Central memory CD4-positive, alpha-beta T cell (primary cell): ENCODE results near the gene BTF3.
"Not testable (repeated sequence)": the region's sequence is repeated elsewhere in the genome, so short reads cannot be mapped to it uniquely, and the experiment has no call there.

ENCODE experiments used
- DNase-seq: peaks from one replicate; pipeline ENCODE4 v3.0.0; 2022

Gene BTF3

GRCh38 chr5:73486119-73486899, 11.9 kb upstream of the BTF3 start:
- no peak for DNase-seq

- DNase-seq: not testable (repeated sequence)
Observed at GRCh38 chr5:73487257-73487656, 11.0 kb upstream of the BTF3 start.

- DNase-seq: no peak
Observed at GRCh38 chr5:73487815-73488214, 10.4 kb upstream of the BTF3 start.

GRCh38 chr5:73488806-73489205, 9.4 kb upstream of the BTF3 start:
- no peak for DNase-seq

- no peak for DNase-seq
Observed at GRCh38 chr5:73490088-73490487, 8.2 kb upstream of the BTF3 start.

GRCh38 chr5:73491155-73491554, 7.1 kb upstream of the BTF3 start:
- DNase-seq: no peak

GRCh38 chr5:73493421-73493820, 4.8 kb upstream of the BTF3 start:
- no peak for DNase-seq

- DNase-seq: no peak
Observed at GRCh38 chr5:73494721-73495120, 3.5 kb upstream of the BTF3 start.

- no peak for DNase-seq
Observed at GRCh38 chr5:73495772-73496335, 2.4 kb upstream of the BTF3 start.

- DNase-seq: no peak
Observed at GRCh38 chr5:73496984-73497457, 1.2 kb upstream of the BTF3 start.

- DNase-seq: no peak
Observed at GRCh38 chr5:73497497-73498056, 665 bp upstream of the BTF3 start.

- no peak for DNase-seq
Observed at GRCh38 chr5:73499187-73499586, 945 bp downstream of the BTF3 start.

- no peak for DNase-seq
Observed at GRCh38 chr5:73499756-73500155, 1.5 kb downstream of the BTF3 start.

GRCh38 chr5:73501406-73501805, 3.2 kb downstream of the BTF3 start:
- DNase-seq: no peak

GRCh38 chr5:73506459-73506955, 8.3 kb downstream of the BTF3 start:
- no peak for DNase-seq

GRCh38 chr5:73507062-73507461, 8.8 kb downstream of the BTF3 start:
- DNase-seq: no peak

- DNase-seq: not testable (repeated sequence)
Observed at GRCh38 chr5:73508521-73508920, 10.3 kb downstream of the BTF3 start.

GRCh38 chr5:73513996-73514395, 15.8 kb downstream of the BTF3 start:
- DNase-seq: no peak

GRCh38 chr5:73514418-73514817, 16.2 kb downstream of the BTF3 start:
- DNase-seq: no peak

- no peak for DNase-seq
Observed at GRCh38 chr5:73515232-73515631, 17.0 kb downstream of the BTF3 start.

- DNase-seq: peak; percentile 72
Observed at GRCh38 chr5:73519531-73520283, 21.5 kb downstream of the BTF3 start.

- no peak for DNase-seq
Observed at GRCh38 chr5:73522989-73523388, 24.7 kb downstream of the BTF3 start.

GRCh38 chr5:73523861-73524260, 25.6 kb downstream of the BTF3 start:
- DNase-seq: no peak
